H1 (cell line): ENCODE measurements around the gene USP24. TPM values are rescaled to one million over a fixed set of nuclear protein-coding genes. Genes with fewer than 3 reads are reported as not detected.

Experiments used
- CTCF ChIA-PET: fragments of 300-600 bp; sonication (Branson Sonifier 250); formaldehyde crosslinking; loops from one replicate; lab custom pipeline; 2021; ENCODE audit not compliant: partially characterized antibody; lab: Charles Lee
- POLR2A ChIA-PET: fragments of 300-600 bp; sonication (Branson Sonifier 250); formaldehyde crosslinking; loops from one replicate; lab custom pipeline; 2021; ENCODE audit warnings: inconsistent platforms; ENCODE audit not compliant: partially characterized antibody; lab: Charles Lee
- DNase-seq, 2 experiments: peaks; one replicate each; pipeline versions ENCODE4 v3.0.0 to v3.0.0-alpha.2; 2010 to 2022; ENCODE audit warnings: low spot score in 2 of 2, low read depth in 1 of 2, mixed read lengths in 1 of 2
- FAIRE-seq: peaks from 2 replicates; lab custom pipeline; 2011; peaks lifted over from hg19 to GRCh38; lab: Jason Lieb, UNC
- H2AFZ ChIP-seq: 2 replicates; pipeline ENCODE4 v1.8.1; 2012; ENCODE audit warnings: low read length, inconsistent platforms
- H2AK5ac ChIP-seq: 2 replicates; pipeline ENCODE4 v1.6.1; 2013; ENCODE audit warnings: low read depth, low read length
- H2BK120ac ChIP-seq: replicated peaks from 2 replicates; pipeline ENCODE3; 2013; ENCODE audit warnings: low read depth, low read length, inconsistent platforms
- H2BK12ac ChIP-seq: 2 replicates; pipeline ENCODE4 v1.6.1; 2013; ENCODE audit warnings: low read depth, low read length
- H2BK15ac ChIP-seq: 2 replicates; pipeline ENCODE4 v1.6.1; 2013; ENCODE audit warnings: low read length
- H2BK20ac ChIP-seq: 2 replicates; pipeline ENCODE4 v1.6.1; 2013; ENCODE audit warnings: low read length
- H2BK5ac ChIP-seq: 2 replicates; pipeline ENCODE4 v1.6.1; 2013; ENCODE audit warnings: low read depth, low read length
- H3K14ac ChIP-seq: 2 replicates; pipeline ENCODE4 v1.6.1; 2013; ENCODE audit warnings: inconsistent platforms; ENCODE audit not compliant: insufficient read length
- H3K18ac ChIP-seq: 2 replicates; pipeline ENCODE4 v1.6.1; 2013; ENCODE audit warnings: low read length; ENCODE audit errors: extremely low read depth
- H3K23ac ChIP-seq: 2 replicates; pipeline ENCODE4 v1.6.1; 2013; ENCODE audit warnings: inconsistent platforms; ENCODE audit not compliant: insufficient read length
- H3K23me2 ChIP-seq: 2 replicates; pipeline ENCODE4 v1.6.1; 2013; ENCODE audit warnings: low read depth, low read length
- H3K27ac ChIP-seq: 2 replicates; pipeline ENCODE4 v1.6.1; 2011; ENCODE audit warnings: low read depth, low read length, inconsistent platforms
- H3K27me3 ChIP-seq, 4 experiments: replicated peaks in 1 of 4; 1 replicate in 1 of 4; 2 replicates in 3 of 4; pipeline versions ENCODE4 v1.6.1 to v1.8.1; 2011 to 2013; ENCODE audit warnings: low read length in 3 of 4, mild to moderate bottlenecking in 3 of 4, inconsistent platforms in 2 of 4, mixed read lengths in 2 of 4, moderate library complexity in 1 of 4; ENCODE audit not compliant: control insufficient read depth in 3 of 4, insufficient read depth in 3 of 4; ENCODE audit errors: extremely low read depth in 1 of 4
- H3K36me3 ChIP-seq, 4 experiments: 2 replicates each; pipeline versions ENCODE4 v1.6.1 to v1.8.1; 2011 to 2013; ENCODE audit warnings: mild to moderate bottlenecking in 4 of 4, low read length in 3 of 4, moderate library complexity in 2 of 4, control low read depth in 1 of 4, inconsistent platforms in 1 of 4; ENCODE audit not compliant: insufficient read depth in 4 of 4, control insufficient read depth in 2 of 4
- H3K4ac ChIP-seq: replicated peaks from 2 replicates; pipeline ENCODE3; 2013; ENCODE audit warnings: low read length, low read depth, mixed read lengths, inconsistent platforms; ENCODE audit not compliant: insufficient read length
- H3K4me1 ChIP-seq, 4 experiments: replicated peaks in 1 of 4; 1 replicate in 1 of 4; 2 replicates in 3 of 4; pipeline versions ENCODE4 v1.6.1 to v1.8.1; 2011 to 2013; ENCODE audit warnings: low read length in 3 of 4, inconsistent platforms in 2 of 4, mixed read lengths in 1 of 4; ENCODE audit not compliant: insufficient read depth in 4 of 4, control insufficient read depth in 3 of 4
- H3K4me2 ChIP-seq, 2 experiments: 2 replicates each; pipeline versions ENCODE4 v1.6.1 to v1.8.1; 2011 to 2013; ENCODE audit warnings: low read depth in 2 of 2, low read length in 2 of 2, control low read depth in 1 of 2, inconsistent platforms in 1 of 2, mild to moderate bottlenecking in 1 of 2; ENCODE audit not compliant: insufficient read depth in 1 of 2
- H3K4me3 ChIP-seq, 4 experiments: fragments of 200-600, 300-600 bp in 1 of 4; sonication (generic), shearing (Covaris generic), sonication (Bioruptor Twin) in 1 of 4; 2 replicates each; pipeline versions ENCODE4 v1.5.1 to v1.8.1; 2011 to 2016; ENCODE audit warnings: low read length in 4 of 4, low read depth in 3 of 4, control low read depth in 2 of 4, inconsistent platforms in 2 of 4, mild to moderate bottlenecking in 2 of 4, mixed read lengths in 1 of 4, moderate library complexity in 1 of 4; ENCODE audit not compliant: insufficient read depth in 2 of 4; ENCODE audit errors: extremely low read depth in 1 of 4
- H3K56ac ChIP-seq: replicated peaks from 2 replicates; pipeline ENCODE3; 2013; ENCODE audit warnings: low read depth, mild to moderate bottlenecking, mixed read lengths, low read length, inconsistent platforms; ENCODE audit not compliant: insufficient read length
- H3K79me1 ChIP-seq: 2 replicates; pipeline ENCODE4 v1.6.1; 2013; ENCODE audit warnings: low read depth, low read length, control low read depth
- H3K79me2 ChIP-seq, 2 experiments: 2 replicates each; pipeline versions ENCODE4 v1.6.1 to v1.8.1; 2012 to 2013; ENCODE audit warnings: low read length in 2 of 2, mild to moderate bottlenecking in 2 of 2, inconsistent platforms in 1 of 2; ENCODE audit not compliant: insufficient read depth in 2 of 2, control insufficient read depth in 1 of 2
- H3K9ac ChIP-seq, 4 experiments: replicated peaks in 1 of 4; 1 replicate in 1 of 4; 2 replicates in 3 of 4; pipeline versions ENCODE4 v1.6.1 to v1.8.1; 2011 to 2013; ENCODE audit warnings: low read depth in 3 of 4, low read length in 3 of 4, control low read depth in 2 of 4, mild to moderate bottlenecking in 2 of 4, moderate library complexity in 2 of 4, inconsistent platforms in 1 of 4; ENCODE audit errors: extremely low read depth in 1 of 4
- H3K9me3 ChIP-seq, 2 experiments: 2 replicates each; pipeline versions ENCODE4 v1.6.1 to v1.8.1; 2012 to 2013; ENCODE audit warnings: mild to moderate bottlenecking in 2 of 2, moderate library complexity in 2 of 2, control low read depth in 1 of 2, inconsistent platforms in 1 of 2, low read depth in 1 of 2, low read length in 1 of 2, mixed read lengths in 1 of 2; ENCODE audit not compliant: insufficient read depth in 2 of 2
- H4K20me1 ChIP-seq, 2 experiments: replicated peaks in 1 of 2; 2 replicates each; pipeline versions ENCODE3 to v1.8.1; 2011 to 2013; ENCODE audit warnings: inconsistent platforms in 2 of 2, low read length in 2 of 2, mild to moderate bottlenecking in 1 of 2; ENCODE audit not compliant: insufficient read depth in 2 of 2, control insufficient read depth in 1 of 2
- H4K5ac ChIP-seq: 2 replicates; pipeline ENCODE4 v1.6.1; 2013; ENCODE audit warnings: low read length, low read depth, mixed read lengths, inconsistent platforms; ENCODE audit not compliant: insufficient read length
- H4K8ac ChIP-seq: 2 replicates; pipeline ENCODE4 v1.8.0; 2013; ENCODE audit warnings: mild to moderate bottlenecking, moderate library complexity, low read length, inconsistent platforms; ENCODE audit not compliant: insufficient read depth; ENCODE audit errors: extremely low read depth
- H4K91ac ChIP-seq: replicated peaks from 2 replicates; pipeline ENCODE3; 2013; ENCODE audit warnings: low read length, mixed read lengths, inconsistent platforms; ENCODE audit not compliant: insufficient read length
- CBX5 ChIP-seq: fragments of 300-800, 300-1000 bp; sonication (generic); IDR thresholded peaks from 2 replicates; pipeline ENCODE4 v1.7.1; 2016; ENCODE audit warnings: antibody characterized with exemption, low read length, low read depth
- CHD1 ChIP-seq: IDR thresholded peaks from 2 replicates; pipeline ENCODE4 v1.6.1; 2012; ENCODE audit warnings: low read depth, low read length, improper control_type of control experiment
- FOSL1 ChIP-seq: IDR thresholded peaks from 2 replicates; pipeline ENCODE4 v1.6.1; 2011; ENCODE audit warnings: mild to moderate bottlenecking, low read depth, low read length, moderate library complexity; ENCODE audit not compliant: insufficient read depth
- GABPA ChIP-seq: IDR thresholded peaks from 2 replicates; pipeline ENCODE4 v1.6.1; 2011; ENCODE audit warnings: mild to moderate bottlenecking, low read length, moderate library complexity, borderline replicate concordance; ENCODE audit not compliant: insufficient read depth
- JUND ChIP-seq: IDR thresholded peaks from 2 replicates; pipeline ENCODE4 v1.6.1; 2011; ENCODE audit warnings: mild to moderate bottlenecking, improper control_type of control experiment, low read length
- KDM1A ChIP-seq: fragments of 200-600, 300-600 bp; sonication (generic); IDR thresholded peaks from 2 replicates; pipeline ENCODE4 v1.7.1; 2016; ENCODE audit warnings: mild to moderate bottlenecking, low read length, borderline replicate concordance
- KDM4A ChIP-seq: IDR thresholded peaks from one replicate; pipeline ENCODE4 v1.7.1; 2012; ENCODE audit warnings: low read depth, mild to moderate bottlenecking, moderate library complexity, low read length, inconsistent platforms; ENCODE audit not compliant: severe bottlenecking
- KDM5A ChIP-seq: fragments of 200-600 bp; IDR thresholded peaks from 2 replicates; pipeline ENCODE4 v1.7.1; 2012; ENCODE audit warnings: mild to moderate bottlenecking, low read length, inconsistent platforms, mixed read lengths
- MAX ChIP-seq: IDR thresholded peaks from 2 replicates; pipeline ENCODE4 v1.6.1; 2012; ENCODE audit warnings: inconsistent platforms
- NANOG ChIP-seq: IDR thresholded peaks from 2 replicates; pipeline ENCODE4 v1.6.1; 2011; ENCODE audit warnings: low read length, low read depth, mild to moderate bottlenecking, inconsistent platforms; ENCODE audit not compliant: insufficient read depth, poor library complexity, severe bottlenecking
- RFX5 ChIP-seq: IDR thresholded peaks from 2 replicates; pipeline ENCODE4 v1.6.1; 2011; ENCODE audit warnings: low read depth, low read length, improper control_type of control experiment, borderline replicate concordance
- SIRT6 ChIP-seq: IDR thresholded peaks from one replicate; pipeline ENCODE4 v1.7.1; 2012; ENCODE audit warnings: low read length, inconsistent platforms
- TEAD4 ChIP-seq: IDR thresholded peaks from 2 replicates; pipeline ENCODE4 v1.6.1; 2012; ENCODE audit warnings: low read depth, low read length, inconsistent platforms, mixed read lengths
- ZNF274 ChIP-seq: IDR thresholded peaks from 2 replicates; pipeline ENCODE4 v1.7.0; 2012; ENCODE audit warnings: low read length, borderline replicate concordance; ENCODE audit errors: extremely low read depth
- WGBS, 2 experiments: shearing (Covaris generic) in 1 of 2; methylation state at CpG; one replicate each; pipeline versions ENCODE4 v1.1.6 to v1.1.7; 2013 to 2015; ENCODE audit warnings: low lambda C conversion rate in 2 of 2, mixed read lengths in 2 of 2, inconsistent platforms in 1 of 2, low coverage in 1 of 2, missing lambda C conversion rate in 1 of 2; ENCODE audit not compliant: insufficient replicate concordance in 2 of 2, insufficient coverage in 1 of 2, insufficient read length in 1 of 2; ENCODE audit errors: extremely low coverage in 1 of 2, missing lambda C conversion rate in 1 of 2; 5-methylcytosine and 5-hydroxymethylcytosine counted together
- polyA plus RNA-seq, 7 experiments: library from polyadenylated mRNA; depleted of rRNA in 3 of 7; stranded (reverse) in 5 of 7; unstranded in 2 of 7; fragments of >200 nt in 5 of 7; fragments of 200-250 nt in 2 of 7; gene quantifications; 1 replicate in 5 of 7; 2 replicates in 1 of 7; 4 replicates in 1 of 7; pipeline versions ENCODE4 v1.2.1 to v1.2.3, GENCODE V29; 2011 to 2013; ENCODE audit warnings: missing spikeins in 2 of 7, mixed read lengths in 2 of 7
- total RNA-seq: library from RNA; stranded (reverse); fragmentation: NEBNext Ultra II Directional; extraction: Animal tissue kit (Norgen Biotek cat#: 25700); gene quantifications from 2 replicates; pipeline ENCODE4 v1.2.1, GENCODE V29; 2021

Gene USP24
- total and polyA plus RNA-seq, 2 of the 8 experiments (the other 6 are each of a cell fraction or from before 2014, with no cell fraction given), result 11.1 to 34.6 TPM

DNA sequence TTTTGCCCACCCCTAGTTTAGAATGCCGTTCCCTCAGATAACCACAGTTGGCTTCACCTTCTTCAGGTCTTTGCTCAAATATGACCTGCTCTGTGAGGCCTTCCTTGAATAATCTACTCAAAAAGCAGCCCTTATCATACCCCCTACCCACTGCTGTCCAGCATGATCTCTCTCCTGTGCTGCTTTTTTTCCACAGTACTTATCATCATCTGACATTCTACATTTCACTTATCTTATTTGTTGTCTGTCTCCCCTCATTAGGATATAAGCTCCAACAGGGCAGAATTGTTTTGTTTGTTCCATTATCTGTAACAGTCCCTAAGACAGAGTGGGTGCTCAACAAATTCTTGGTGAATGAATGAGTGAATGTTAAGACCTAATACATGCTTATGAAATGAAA, 18.1 kb downstream of the USP24 start:
- no peak overlapping the region for H3K4ac ChIP-seq
- H4K8ac ChIP-seq, result no peak overlapping the region
- no peak overlapping the region for H4K5ac ChIP-seq
- no peak overlapping the region for H3K56ac ChIP-seq
- H3K23me2 ChIP-seq, result no peaks in the 10 kb centered on the region
- no peak overlapping the region for H3K23ac ChIP-seq
- no peak overlapping the region for H2BK15ac ChIP-seq
- no peak overlapping the region for H2AFZ ChIP-seq
- ChIA-PET POLR2A (interaction anchor here (1.3 kb wide), 2 partner anchors 15 to 19 kb away, joined by 3 to 4 read pairs; partner anchors contain the start of gene USP24), CTCF (interaction anchor here (1.1 to 1.6 kb wide), 3 partner anchors 8 to 11 kb away, joined by 3 to 4 read pairs (median 3); no protein-coding TSS in a partner anchor)
- peaks cover 2% of the 10 kb centered on the region; the same call in 1 of the 2 replicates for H3K79me1 ChIP-seq
- H4K20me1 ChIP-seq, result peaks cover 4 to 5% of the 10 kb centered on the region in 2 experiments
- H3K4me2 ChIP-seq, result no peak overlapping the region
- whole genome bisulfite sequencing, 2 experiments, result 88% methylated on average over 1 of the region's 1 CpG; no CpG with 5 or more reads in 1 of the 2 experiments
- H3K9me3 ChIP-seq, result no peaks in the 10 kb centered on the region; a peak in 1 of 4 replicates
- FAIRE-seq (no peak), DNase-seq (no peak)
- no peak overlapping the region for H2BK120ac ChIP-seq
- H4K91ac ChIP-seq, result no peak overlapping the region
- H3K18ac ChIP-seq, result no peak overlapping the region
- no peak overlapping the region for H3K9ac ChIP-seq
- peaks cover 0 to 3% (median 0%) of the 10 kb centered on the region in 4 experiments; a peak in 1 of 8 replicates for H3K36me3 ChIP-seq
- peaks cover 0 to 3% (median 0%) of the 10 kb centered on the region in 4 experiments; a peak in 3 of 7 replicates for H3K4me1 ChIP-seq
- no peak overlapping the region for H3K14ac ChIP-seq
- no peak overlapping the region for H3K4me3 ChIP-seq
- no peak overlapping the region for H2AK5ac ChIP-seq
- H3K79me2 ChIP-seq, result peaks cover 0 to 68% of the 10 kb centered on the region in 2 experiments; a peak in 2 of 4 replicates
- H2BK5ac ChIP-seq, result no peak overlapping the region
- no peak overlapping the region for H3K27ac ChIP-seq
- H2BK20ac ChIP-seq, result no peak overlapping the region
- peaks cover 0 to 1% (median 0%) of the 10 kb centered on the region in 4 experiments; a peak in 1 of 7 replicates for H3K27me3 ChIP-seq
- H2BK12ac ChIP-seq, result no peak overlapping the region
- TF ChIP-seq KDM1A (no peak), CBX5 (no peak), TEAD4 (no peak), KDM5A (no peak), GABPA (no peak), ZNF274 (no peak), SIRT6 (no peak), MAX (no peak), FOSL1 (no peak), RFX5 (no peak), NANOG (no peak), KDM4A (no peak), JUND (no peak), CHD1 (no peak)
